ENCODE measurements around the gene CCDC18. TPM values are rescaled to one million over a fixed set of nuclear protein-coding genes. Genes with fewer than 3 reads are reported as not detected.

The CCDC18 gene, protein sequence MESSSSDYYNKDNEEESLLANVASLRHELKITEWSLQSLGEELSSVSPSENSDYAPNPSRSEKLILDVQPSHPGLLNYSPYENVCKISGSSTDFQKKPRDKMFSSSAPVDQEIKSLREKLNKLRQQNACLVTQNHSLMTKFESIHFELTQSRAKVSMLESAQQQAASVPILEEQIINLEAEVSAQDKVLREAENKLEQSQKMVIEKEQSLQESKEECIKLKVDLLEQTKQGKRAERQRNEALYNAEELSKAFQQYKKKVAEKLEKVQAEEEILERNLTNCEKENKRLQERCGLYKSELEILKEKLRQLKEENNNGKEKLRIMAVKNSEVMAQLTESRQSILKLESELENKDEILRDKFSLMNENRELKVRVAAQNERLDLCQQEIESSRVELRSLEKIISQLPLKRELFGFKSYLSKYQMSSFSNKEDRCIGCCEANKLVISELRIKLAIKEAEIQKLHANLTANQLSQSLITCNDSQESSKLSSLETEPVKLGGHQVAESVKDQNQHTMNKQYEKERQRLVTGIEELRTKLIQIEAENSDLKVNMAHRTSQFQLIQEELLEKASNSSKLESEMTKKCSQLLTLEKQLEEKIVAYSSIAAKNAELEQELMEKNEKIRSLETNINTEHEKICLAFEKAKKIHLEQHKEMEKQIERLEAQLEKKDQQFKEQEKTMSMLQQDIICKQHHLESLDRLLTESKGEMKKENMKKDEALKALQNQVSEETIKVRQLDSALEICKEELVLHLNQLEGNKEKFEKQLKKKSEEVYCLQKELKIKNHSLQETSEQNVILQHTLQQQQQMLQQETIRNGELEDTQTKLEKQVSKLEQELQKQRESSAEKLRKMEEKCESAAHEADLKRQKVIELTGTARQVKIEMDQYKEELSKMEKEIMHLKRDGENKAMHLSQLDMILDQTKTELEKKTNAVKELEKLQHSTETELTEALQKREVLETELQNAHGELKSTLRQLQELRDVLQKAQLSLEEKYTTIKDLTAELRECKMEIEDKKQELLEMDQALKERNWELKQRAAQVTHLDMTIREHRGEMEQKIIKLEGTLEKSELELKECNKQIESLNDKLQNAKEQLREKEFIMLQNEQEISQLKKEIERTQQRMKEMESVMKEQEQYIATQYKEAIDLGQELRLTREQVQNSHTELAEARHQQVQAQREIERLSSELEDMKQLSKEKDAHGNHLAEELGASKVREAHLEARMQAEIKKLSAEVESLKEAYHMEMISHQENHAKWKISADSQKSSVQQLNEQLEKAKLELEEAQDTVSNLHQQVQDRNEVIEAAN (N-terminal part only)
- total RNA-seq, result 1 to 10 TPM; 2.7 to 7.7 (median 3.2) TPM
- long read RNA-seq, donor 1, partial matches to known transcripts, result 1 of 7 reads
- long read RNA-seq, donor 1, other reads (novel, unspliced or antisense), result 6 of 7 reads
- long read RNA-seq, donor 2, partial matches to known transcripts, result 1 of 6 reads
- long read RNA-seq, donor 2, other reads (novel, unspliced or antisense), result 5 of 6 reads

DNA sequence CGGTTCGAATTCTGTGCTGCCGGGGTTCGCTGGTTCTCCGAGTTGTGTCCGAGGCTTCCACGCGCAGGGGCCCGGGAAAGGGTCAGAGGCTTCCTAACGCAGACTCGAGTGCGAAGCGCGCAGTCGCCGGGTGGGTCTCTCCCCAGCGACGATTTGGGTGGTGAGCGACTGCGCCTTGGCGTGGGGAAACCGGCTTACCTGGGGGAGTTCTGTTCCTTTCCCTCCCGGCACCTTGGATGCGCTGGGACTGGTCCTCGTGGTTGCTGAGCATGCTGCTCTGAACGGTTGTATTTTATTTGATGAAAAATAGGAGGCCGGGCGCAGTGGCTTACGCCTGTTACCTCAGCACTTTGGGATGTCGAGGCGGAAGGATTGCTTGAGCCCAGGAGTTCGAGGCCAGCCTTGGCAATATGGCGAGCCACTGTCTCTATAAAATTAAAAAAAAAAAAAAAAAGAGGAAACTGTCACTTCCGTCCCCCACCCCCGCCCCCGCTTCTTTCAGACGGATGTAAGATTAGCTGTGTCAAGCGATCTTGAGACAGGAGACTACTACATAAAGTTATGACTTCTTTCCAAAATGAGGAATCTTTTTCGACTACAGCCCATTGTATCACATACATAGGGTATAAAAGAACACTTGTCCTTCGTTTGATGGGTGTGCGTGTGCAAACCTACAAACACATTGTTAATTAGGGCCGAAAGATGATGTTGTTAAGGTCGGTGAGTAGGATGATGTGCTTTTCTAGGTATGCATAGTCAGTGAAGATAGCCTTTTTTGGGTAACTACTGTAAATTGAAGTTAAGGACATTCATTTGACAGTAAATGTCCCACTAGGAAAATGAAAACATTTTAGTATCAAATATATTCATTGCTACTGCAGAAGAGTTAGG, at the start of gene CCDC18:
TSS of gene CCDC18 (plus strand) at position 2 of the 891 bp plus-strand sequence. CDS start 2,638 bp downstream, outside the sequence.
- ATAC-seq, result peak; percentile 1
- Histone ChIP-seq H3K4me3 (peak within 1 kb of the TSS; percentile 65), H3K36me3 (ENCODE audit: low read depth) (peaks cover 1% of the 10 kb centered on the region), H3K9me3 (no peaks in the 10 kb centered on the region), H3K4me1 (ENCODE audit: low read depth) (peaks cover 6% of the 10 kb centered on the region)
- intact Hi-C loops (cut with DNase I, micrococcal nuclease), result no loop called here
- TF ChIP-seq, protein P1, sequence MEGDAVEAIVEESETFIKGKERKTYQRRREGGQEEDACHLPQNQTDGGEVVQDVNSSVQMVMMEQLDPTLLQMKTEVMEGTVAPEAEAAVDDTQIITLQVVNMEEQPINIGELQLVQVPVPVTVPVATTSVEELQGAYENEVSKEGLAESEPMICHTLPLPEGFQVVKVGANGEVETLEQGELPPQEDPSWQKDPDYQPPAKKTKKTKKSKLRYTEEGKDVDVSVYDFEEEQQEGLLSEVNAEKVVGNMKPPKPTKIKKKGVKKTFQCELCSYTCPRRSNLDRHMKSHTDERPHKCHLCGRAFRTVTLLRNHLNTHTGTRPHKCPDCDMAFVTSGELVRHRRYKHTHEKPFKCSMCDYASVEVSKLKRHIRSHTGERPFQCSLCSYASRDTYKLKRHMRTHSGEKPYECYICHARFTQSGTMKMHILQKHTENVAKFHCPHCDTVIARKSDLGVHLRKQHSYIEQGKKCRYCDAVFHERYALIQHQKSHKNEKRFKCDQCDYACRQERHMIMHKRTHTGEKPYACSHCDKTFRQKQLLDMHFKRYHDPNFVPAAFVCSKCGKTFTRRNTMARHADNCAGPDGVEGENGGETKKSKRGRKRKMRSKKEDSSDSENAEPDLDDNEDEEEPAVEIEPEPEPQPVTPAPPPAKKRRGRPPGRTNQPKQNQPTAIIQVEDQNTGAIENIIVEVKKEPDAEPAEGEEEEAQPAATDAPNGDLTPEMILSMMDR (IDR thresholded peaks at IDR 0.05), result no peak
- no peak for DNase-seq

DNA sequence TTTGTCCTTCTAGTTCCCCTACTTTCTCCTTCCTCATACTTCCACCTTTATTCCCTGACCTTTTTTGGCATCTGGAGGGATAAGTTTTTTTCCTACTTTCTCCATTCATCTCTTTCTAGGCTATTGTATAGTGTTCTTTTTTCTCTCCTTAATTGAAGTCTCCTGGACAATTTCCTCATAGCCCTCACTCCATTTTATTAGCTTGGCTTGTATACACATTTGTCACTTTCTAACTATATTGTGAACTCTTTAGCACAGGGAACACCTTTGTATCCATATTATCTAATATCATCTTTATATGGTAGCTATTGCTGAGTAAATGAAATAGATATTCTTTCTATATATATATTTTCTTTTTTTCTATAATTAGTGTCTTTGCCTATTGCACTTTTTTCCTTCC, 47.9 kb upstream of the CCDC18 start:
- DNase-seq (no peak), ATAC-seq (peak; percentile 73)
- H3K9me3 ChIP-seq, result no peaks in the 10 kb centered on the region
- H3K4me3 ChIP-seq, result no peak overlapping the region
- TF ChIP-seq, protein P1 (IDR thresholded peaks at IDR 0.05), result no peak
- intact Hi-C loops (cut with DNase I, micrococcal nuclease), result no loop called here
- peaks cover 7% of the 10 kb centered on the region for H3K4me1 ChIP-seq (ENCODE audit: low read depth)
- no peaks in the 10 kb centered on the region for H3K36me3 ChIP-seq (ENCODE audit: low read depth)

DNA sequence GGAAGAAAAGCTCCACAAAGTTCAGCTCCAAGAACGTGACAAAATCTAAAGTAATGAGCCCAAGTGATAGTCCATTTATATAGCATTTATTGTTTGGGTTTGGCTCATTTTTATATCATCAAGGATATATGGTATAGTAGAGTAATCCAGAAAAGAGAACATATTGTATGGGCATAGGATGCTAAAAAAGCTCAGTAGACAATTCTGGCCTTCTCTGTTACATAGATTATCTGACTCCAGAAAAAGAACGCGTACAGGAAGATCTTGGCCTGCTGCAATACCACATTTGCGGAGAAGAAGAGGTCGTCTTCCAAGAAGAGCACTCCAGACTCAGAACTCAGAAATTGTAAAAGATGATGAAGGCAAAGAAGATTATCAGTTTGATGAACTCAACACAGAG, 44.1 kb upstream of the CCDC18 start:
- DNase-seq (no peak), ATAC-seq (no peak)
- TF ChIP-seq, protein P1 (IDR thresholded peaks at IDR 0.05), result no peak
- no peak overlapping the region for H3K4me3 ChIP-seq
- H3K36me3 ChIP-seq (ENCODE audit: low read depth), result no peaks in the 10 kb centered on the region
- intact Hi-C loops (cut with DNase I, micrococcal nuclease), result no loop called here
- peaks cover 7% of the 10 kb centered on the region for H3K4me1 ChIP-seq (ENCODE audit: low read depth)
- no peaks in the 10 kb centered on the region for H3K9me3 ChIP-seq

DNA sequence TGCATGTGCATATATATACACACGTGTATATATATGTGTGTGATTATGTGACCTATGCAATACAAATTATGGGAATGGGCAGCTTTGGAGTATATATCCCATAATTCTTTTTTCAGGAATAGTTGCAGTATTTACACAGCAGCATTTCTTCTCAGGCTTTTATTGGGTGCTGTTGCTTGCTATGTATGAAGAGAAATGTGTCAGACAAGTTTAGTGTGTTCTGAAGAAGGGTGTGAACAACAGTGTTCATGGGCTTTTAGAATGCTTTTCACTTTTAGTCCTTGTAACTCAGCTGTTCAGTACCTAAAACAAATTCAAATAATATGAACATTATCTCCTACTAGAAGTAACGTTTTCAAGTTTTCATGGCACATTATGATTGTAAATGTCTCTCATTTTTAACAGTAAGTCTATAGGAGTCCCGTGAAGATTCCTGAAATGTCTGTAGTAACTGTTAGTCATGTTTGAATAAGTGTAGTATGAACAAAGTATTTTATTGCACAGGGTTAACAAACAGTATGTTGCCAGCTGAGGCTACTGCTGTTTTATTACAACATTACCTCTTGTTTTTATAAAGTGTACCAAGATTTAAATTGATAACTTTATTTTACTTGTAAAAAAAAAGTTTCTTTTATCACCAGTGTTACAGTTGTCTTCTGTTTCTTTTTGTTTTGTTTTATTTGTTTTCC, 42.8 kb upstream of the CCDC18 start:
- no peak for DNase-seq
- Histone ChIP-seq H3K9me3 (no peaks in the 10 kb centered on the region), H3K4me3 (no peak overlapping the region), H3K4me1 (ENCODE audit: low read depth) (no peaks in the 10 kb centered on the region), H3K36me3 (ENCODE audit: low read depth) (no peaks in the 10 kb centered on the region)
- intact Hi-C loops (cut with DNase I, micrococcal nuclease), result no loop called here
- peak; percentile 76 for ATAC-seq
- TF ChIP-seq, protein P1 (IDR thresholded peaks at IDR 0.05), result no peak

Measured in mucosa of descending colon (tissue), 3 donors.